HG03565 (cell line): ENCODE measurements around the gene PTOV1.

Experiments used
- ATAC-seq: cut with Tn5 transposase; IDR thresholded peaks from one replicate; pipeline ENCODE4 v1.9.1; 2021; ENCODE audit warnings: mild to moderate bottlenecking, moderate library complexity; ENCODE audit not compliant: unreplicated experiment

The PTOV1 gene

GRCh38 chr19:49843265-49843664, 7.7 kb upstream of the PTOV1 start:
- ATAC-seq, result no peak

DNA sequence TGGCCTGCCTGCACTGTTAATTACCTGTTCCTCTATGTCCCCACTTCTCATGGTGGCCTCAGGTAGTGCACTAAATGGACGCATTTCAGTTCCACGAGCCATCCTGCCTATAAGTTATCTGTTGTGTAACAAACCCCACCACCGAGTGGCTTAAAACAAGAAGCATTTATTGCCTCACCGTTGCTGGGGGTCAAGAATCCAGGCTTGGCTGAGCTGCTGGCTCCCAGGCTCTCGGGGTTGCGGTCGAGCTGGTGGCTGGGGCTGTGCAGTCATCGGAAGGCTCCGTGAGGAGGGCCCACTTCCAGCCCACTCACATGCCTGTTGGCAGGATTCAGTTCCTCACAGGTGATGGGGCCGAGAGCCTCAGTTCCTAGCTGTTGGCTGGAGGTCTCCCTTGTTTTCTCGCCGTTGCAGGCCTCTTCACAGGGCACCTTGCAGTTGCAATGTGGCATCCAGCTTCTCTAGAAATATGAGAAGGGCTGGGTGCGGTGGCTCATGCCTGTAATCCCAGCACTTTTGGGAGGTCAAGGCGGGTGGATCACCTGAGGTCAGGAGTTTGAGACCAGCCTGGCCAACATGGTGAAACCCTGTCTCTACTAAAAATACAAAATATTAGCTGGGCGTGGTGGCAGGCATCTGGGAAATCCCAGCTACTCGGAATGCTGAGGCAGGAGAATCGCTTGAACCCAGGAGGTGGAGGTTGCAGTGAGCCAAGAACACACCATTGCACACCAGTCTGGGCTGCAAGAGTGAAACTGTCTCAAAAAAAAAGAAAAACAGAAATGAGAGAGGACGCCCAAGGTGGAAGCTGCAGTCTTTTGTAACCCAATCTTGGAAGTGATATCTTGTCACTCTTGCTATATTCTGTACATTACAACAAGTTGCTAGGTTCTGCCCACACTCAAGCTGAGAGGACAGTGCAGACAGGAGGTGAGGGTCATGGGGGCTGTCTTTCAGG, 6.5 kb upstream of the PTOV1 start:
- ATAC-seq, result no peak

- no peak for ATAC-seq
These were observed 5.5 kb upstream of the PTOV1 start for GRCh38 chr19:49845414-49845813.

GRCh38 chr19:49846408-49846807, 4.6 kb upstream of the PTOV1 start:
- no peak for ATAC-seq

DNA sequence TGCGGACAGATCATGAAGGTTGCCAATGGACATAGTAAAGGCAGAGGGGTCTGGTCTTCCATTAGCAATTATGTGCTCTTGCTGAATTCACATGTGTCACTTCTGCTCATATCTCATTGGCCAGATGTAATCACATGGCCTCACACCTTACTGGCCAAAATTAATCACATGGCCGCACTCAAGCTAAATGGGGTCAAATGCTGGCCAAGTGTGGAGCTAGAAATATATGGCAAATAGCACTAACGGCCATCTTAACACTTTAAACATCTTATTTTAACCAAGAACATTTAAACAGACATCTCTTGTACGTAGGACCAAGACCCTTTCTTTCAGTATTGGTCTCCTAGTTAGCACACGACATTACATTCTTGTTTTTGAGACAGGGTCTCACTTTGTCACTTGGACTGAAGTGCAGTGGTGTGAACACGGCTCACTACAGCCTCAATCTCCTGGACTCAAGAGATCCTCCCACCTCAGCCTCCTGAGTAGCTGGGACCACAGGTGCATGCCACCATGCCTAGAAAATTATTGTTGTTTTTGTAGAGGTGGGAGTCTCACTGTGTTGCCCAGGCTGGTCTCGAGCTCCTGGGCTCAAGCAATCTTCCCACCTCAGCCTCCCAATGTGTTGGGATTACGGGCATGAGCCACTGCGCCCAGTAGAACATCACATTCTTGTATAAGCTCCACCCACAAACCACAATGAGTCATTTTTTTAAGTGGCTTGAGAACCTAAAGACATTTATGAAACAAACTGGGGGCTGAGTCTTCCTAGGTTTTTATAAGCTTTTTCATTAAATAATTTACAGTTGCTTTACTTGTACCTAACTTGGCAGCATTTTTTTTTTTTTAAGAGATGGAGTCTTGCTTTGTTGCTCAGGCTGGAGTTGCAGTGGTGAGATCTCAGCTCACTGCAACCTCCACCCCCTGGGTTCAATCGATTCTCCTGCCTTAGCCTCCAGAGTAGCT, 2.9 kb upstream of the PTOV1 start:
- ATAC-seq, result no peak

- no peak for ATAC-seq
These were observed 2.0 kb upstream of the PTOV1 start for GRCh38 chr19:49848938-49849337.

- ATAC-seq, result no peak
These were observed 1.3 kb upstream of the PTOV1 start for GRCh38 chr19:49849433-49850220.

DNA sequence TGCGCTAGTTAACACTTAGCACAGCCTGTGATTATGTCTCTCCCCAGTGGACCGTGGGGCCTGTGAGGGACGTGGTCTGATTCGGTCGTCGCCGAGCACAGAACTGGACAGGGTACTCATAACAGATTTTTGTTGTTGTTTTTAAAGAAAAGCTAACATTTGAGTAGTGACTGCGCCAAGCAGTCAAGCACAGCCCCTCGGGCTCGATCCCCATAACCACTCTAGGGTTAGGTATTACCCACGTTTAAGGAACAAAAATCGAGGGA, 805 bp upstream of the PTOV1 start:
- ATAC-seq, result no peak

GRCh38 chr19:49851456-49852259, 699 bp downstream of the PTOV1 start:
- peak; percentile 3 for ATAC-seq

GRCh38 chr19:49852631-49853126, 1.7 kb downstream of the PTOV1 start:
- no peak for ATAC-seq

- ATAC-seq, result no peak
These were observed 3.0 kb downstream of the PTOV1 start for GRCh38 chr19:49853852-49854377.

DNA sequence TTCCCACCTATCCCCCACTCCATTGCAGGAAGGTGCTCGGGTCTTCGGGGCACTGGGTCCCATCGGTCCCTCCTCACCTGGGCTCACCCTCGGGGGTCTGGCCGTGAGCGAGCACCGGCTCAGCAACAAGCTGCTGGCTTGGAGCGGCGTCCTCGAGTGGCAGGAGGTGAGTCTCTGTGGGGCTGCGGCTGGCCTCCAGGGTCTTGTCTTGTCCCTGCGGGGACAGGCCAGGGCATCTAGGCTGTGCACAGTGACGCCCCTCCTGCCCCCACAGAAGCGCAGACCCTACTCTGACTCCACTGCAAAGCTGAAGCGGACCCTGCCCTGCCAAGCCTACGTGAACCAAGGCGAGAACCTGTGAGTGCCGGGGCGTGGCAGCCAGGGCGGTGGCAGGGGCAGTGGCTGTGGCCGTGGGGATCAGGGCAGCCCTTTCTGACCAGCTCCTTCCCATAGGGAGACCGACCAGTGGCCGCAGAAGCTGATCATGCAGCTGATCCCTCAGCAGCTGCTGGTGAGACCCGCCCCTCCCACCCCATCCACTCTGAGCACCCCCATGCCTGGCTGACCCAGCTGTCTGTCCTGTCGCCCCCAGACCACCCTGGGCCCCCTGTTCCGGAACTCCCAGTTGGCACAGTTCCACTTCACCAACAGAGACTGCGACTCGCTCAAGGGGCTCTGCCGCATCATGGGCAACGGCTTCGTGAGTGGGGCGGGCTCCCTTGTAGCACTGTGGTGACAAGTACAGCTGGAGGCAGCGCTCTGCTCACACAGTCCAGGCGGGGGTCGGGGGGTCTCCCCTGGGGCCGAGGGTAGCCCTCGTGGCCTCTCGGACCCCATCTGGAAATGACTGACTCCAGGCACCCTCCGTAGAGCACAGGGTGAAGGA, 3.7 kb downstream of the PTOV1 start:
- ATAC-seq, result no peak

DNA sequence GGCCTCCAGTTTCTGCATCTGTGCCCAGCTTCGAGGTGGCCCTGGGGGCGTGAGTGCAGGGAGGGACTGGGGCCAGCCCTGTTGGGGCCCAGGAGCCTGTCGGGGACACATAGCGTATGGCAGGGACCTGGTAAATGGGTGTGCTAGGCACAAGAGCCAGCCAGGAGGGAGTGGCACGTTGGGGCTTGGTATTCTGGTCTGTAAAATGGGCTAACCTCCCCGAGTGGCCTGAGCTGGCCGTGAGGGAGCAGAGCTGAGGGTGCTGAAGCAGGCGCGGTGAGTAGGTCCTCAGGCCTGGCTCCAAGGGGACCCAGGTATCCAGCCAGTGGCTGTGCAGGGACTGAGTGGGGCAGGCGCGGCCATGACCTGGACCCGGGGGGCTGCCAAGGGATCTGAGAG, 4.3 kb downstream of the PTOV1 start:
- ATAC-seq, result no peak

DNA sequence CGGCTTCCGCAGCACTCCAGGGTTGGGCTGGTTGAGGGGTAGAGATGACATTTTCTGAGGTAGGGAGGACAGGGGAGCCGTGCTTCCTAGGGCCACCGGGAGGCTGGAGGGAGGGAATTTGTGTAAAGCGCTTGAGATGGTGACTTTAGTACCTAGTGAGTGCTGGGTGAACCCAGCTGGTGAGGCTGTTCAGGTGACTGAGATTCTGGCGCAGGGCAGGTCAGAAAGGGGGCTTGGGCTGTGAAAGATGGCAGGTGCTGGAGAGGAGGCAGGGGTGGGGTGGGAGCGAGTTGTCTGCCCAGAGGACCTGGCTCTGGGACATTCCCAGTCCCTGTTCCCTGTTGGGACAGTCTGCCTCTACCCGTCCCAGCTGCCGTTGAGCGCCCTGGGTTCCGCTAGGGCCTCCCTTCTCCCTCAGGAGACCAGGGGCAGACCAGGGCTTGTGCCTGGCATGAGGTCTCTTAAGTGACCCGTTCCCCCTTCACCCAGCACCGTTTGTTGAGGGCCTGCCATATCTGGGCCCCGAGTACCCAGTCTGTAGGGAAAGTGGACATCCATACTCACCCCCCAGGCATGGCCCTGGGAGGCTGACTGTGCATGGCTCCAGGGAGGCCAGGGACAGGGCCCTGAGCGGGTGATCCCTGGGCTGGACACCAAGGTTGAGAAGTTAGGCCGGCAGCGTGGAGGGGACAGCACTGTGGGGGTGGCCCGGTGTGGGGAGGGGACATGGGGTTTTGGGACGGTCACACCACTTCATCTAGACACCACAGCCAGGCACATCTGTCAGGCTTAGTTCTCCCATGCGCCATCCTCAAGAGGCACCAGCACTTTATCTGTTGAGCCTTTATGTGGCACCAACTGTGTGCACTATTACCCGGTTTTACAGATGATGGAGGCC, 5.0 kb downstream of the PTOV1 start:
- ATAC-seq, result no peak

- ATAC-seq, result no peak
These were observed 5.6 kb downstream of the PTOV1 start for GRCh38 chr19:49856574-49857021.

DNA sequence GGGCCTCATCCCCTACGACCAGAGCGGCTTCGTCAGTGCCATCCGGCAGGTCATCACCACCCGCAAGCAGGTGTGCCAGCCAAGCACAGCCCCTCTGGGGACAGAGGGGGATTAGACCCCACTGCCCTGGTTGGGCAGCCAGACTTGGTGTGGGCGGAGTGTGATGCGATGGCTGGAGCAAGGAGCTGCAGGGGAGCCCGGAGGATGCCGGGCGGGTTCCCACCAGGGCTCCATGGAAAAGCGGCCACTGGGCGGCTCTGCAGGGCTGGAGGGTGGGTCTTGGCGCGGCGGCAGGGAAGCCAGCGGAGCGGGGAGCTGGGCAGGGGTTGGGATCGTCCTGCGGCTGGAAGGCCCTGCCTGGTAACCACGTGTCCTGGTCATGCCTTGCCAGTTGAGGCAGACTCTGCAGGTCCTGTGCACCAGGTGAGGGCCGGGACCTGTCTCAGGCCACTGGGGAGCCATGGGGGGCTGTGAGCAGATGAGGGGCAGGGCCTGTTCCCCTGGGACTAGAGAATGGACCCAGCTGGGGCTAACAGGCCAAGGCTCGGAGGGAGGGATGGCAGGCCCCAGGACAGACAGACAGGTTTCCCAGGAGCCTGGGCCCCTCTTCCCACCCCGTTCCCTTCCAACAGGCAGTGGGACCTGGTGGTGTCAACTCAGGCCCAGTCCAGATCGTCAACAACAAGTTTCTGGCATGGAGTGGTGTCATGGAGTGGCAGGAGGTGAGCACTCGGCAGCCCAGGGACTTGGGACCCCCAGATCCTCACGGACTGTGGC, 6.3 kb downstream of the PTOV1 start:
- no peak for ATAC-seq

GRCh38 chr19:49857838-49858087, 6.8 kb downstream of the PTOV1 start:
- ATAC-seq, result no peak
